ENCODE data around the gene TYK2.
"Not testable (repeated sequence)": the region's sequence is repeated elsewhere in the genome, so short reads cannot be mapped to it uniquely, and the experiment has no call there.

DNA sequence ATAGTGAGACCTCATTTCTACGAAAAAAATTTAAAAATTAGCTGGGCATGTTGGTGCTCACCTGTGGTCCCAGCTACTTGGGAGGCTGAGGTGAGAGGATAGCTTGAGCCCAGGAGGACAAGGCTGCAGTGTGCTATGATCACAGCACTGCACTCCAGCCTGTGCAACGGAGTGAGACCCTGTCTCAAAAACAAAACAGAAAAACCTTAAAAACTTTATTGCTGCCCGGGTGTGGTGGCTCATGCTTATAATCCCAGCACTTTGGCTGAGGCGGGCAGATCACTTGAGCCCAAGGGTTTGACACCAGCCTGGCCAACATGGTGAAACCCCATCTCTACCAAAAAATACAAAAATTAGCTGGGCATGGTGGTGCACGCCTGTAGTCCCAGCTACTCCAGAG, 30.9 kb upstream of the TYK2 start:
- TF ChIP-seq POLR2A (IDR thresholded peaks at IDR 0.05): not testable (repeated sequence)
- TF ChIP-seq, protein P1, sequence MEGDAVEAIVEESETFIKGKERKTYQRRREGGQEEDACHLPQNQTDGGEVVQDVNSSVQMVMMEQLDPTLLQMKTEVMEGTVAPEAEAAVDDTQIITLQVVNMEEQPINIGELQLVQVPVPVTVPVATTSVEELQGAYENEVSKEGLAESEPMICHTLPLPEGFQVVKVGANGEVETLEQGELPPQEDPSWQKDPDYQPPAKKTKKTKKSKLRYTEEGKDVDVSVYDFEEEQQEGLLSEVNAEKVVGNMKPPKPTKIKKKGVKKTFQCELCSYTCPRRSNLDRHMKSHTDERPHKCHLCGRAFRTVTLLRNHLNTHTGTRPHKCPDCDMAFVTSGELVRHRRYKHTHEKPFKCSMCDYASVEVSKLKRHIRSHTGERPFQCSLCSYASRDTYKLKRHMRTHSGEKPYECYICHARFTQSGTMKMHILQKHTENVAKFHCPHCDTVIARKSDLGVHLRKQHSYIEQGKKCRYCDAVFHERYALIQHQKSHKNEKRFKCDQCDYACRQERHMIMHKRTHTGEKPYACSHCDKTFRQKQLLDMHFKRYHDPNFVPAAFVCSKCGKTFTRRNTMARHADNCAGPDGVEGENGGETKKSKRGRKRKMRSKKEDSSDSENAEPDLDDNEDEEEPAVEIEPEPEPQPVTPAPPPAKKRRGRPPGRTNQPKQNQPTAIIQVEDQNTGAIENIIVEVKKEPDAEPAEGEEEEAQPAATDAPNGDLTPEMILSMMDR (IDR thresholded peaks at IDR 0.05): not testable (repeated sequence)

All from ovary (tissue), 3 donors.